DMS153 treated with DMSO at 0.1 percent for 48 hours (cell line): Measurements from ENCODE around the gene EGFR.

Experiments
- DNase-seq: peaks from one replicate; lab custom pipeline; 2025; ENCODE audit not compliant: unreplicated experiment; lab: John Stamatoyannopoulos, UW

Gene EGFR

DNA sequence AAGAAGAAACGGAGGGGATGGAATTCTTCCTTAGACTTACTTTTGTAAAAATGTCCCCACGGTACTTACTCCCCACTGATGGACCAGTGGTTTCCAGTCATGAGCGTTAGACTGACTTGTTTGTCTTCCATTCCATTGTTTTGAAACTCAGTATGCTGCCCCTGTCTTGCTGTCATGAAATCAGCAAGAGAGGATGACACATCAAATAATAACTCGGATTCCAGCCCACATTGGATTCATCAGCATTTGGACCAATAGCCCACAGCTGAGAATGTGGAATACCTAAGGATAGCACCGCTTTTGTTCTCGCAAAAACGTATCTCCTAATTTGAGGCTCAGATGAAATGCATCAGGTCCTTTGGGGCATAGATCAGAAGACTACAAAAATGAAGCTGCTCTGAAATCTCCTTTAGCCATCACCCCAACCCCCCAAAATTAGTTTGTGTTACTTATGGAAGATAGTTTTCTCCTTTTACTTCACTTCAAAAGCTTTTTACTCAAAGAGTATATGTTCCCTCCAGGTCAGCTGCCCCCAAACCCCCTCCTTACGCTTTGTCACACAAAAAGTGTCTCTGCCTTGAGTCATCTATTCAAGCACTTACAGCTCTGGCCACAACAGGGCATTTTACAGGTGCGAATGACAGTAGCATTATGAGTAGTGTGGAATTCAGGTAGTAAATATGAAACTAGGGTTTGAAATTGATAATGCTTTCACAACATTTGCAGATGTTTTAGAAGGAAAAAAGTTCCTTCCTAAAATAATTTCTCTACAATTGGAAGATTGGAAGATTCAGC lies 187.6 kb downstream of the EGFR start:
- no peak for DNase-seq

DNA sequence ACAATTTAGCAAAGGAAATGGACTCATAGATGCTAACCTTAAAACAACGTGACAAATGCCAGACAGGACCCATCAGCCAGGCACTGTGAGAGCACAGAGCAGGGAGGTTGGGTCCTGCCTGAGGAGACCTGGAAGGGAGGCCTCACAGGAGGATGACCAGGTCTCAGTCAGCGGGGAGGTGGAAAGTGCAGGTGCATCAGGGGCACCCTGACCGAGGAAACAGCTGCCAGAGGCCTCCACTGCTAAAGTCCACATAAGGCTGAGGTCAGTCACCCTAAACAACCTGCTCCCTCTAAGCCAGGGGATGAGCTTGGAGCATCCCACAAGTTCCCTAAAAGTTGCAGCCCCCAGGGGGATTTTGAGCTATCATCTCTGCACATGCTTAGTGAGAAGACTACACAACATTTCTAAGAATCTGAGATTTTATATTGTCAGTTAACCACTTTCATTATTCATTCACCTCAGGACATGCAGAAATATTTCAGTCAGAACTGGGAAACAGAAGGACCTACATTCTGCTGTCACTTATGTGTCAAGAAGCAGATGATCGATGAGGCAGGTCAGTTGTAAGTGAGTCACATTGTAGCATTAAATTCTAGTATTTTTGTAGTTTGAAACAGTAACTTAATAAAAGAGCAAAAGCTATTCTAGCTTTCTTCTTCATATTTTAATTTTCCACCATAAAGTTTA lies 188.8 kb downstream of the EGFR start:
- DNase-seq: no peak

DNA sequence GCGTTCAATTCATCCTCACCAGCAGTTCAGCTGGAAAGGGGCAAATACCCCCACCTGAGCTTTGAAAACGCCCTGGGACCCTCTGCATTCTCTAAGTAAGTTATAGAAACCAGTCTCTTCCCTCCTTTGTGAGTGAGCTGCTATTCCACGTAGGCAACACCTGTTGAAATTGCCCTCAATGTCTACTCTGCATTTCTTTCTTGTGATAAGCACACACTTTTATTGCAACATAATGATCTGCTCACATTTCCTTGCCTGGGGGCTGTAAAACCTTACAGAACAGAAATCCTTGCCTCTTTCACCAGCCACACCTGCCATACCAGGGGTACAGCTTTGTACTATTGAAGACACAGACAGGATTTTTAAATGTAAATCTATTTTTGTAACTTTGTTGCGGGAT lies 190.5 kb downstream of the EGFR start:
- DNase-seq: no peak

DNA sequence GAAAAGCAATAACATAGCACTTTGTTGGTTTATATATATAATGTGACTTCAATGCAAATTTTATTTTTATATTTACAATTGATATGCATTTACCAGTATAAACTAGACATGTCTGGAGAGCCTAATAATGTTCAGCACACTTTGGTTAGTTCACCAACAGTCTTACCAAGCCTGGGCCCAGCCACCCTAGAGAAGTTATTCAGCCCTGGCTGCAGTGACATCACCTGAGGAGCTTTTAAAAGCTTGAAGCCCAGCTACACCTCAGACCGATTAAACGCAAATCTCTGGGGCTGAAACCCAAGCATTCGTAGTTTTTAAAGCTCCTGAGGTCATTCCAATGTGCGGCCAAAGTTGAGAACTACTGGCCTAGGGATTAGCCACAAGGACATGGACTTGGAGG lies 191.4 kb downstream of the EGFR start:
- DNase-seq: no peak

DNA sequence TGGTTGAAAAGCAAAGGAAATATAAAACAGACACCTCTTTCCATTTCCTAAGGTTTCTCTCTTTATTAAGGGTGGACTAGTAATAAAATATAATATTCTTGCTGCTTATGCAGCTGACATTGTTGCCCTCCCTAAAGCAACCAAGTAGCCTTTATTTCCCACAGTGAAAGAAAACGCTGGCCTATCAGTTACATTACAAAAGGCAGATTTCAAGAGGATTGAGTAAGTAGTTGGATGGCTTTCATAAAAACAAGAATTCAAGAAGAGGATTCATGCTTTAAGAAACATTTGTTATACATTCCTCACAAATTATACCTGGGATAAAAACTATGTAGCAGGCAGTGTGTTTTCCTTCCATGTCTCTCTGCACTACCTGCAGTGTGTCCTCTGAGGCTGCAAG lies 191.9 kb downstream of the EGFR start:
- no peak for DNase-seq

DNA sequence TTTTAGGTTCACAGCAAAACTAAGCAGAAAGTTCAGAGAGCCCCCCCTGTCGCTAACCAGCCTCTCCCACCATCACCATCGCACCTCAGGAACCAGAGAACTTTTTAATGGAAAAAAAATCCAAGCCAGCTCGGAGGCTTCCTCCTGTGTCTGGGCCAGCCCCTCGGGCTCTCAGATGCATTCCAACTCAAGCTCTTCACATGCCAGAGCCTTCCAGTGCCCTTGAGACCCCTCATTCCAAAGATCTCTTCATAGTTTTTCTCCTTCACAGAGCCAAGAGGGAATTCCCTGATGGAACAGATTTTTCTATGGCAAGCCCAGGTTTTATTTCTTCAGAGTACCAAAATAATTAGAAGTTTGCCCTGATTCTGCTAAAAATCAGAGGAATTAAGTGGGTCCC lies 192.9 kb downstream of the EGFR start:
- no peak for DNase-seq

DNA sequence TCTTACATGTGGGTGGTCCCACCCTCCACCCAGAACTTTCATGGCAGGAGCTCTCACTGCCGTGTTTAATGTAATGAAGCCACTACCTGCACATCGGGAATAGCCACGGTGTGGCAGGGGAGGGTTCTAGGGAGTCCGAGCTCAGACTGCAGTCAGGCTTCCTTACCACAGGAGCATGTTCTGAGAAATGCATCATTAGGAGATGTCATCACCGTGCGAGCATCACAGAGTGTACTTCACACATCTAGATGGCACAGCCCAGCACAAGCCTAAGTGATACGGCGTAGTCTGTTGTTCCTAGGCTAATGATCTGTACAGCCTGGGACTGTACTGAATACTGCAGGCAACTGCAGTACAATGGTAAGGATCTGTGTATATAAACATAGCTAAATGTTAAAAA lies 193.4 kb downstream of the EGFR start:
- DNase-seq: no peak

DNA sequence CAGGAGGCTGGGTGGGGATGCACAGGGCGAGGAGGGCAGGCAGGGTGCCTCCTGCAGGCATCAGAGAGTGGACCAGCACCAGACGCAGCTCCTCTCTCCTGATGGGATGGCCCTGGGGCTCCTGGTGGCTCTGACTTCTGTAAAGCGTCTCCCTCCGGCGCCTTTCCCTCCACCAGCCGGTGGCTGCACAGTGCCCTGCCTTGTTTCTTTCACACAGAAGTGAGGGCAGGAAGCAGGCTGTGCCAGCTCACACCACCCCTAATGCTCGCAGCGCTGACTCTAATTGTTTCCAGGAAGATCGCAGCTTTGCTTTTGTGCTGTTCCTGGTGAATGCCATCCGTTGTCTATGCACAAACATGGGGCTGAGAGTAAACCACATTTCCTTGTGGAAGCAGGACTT lies 194.0 kb downstream of the EGFR start:
- peak; percentile 23 for DNase-seq

DNA sequence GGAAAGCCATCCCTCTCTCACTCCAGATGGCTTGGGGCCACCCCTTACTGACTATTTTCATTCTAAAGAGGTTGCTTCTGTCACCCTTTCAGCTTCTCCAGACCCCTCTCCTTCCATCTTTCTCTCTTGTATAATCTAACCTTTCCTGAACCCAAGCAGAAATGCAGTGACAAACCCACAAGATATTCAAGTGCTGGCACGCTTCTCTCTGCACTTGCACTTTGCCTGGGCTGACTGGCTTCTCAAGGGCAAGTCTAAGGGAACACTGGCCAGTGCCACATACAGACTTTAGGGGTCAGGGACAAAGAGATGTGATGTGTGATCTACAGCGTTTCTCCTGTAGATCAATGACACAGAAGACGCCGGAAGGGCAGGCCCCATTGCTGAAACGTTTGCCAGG lies 195.9 kb downstream of the EGFR start:
- DNase-seq: no peak

DNA sequence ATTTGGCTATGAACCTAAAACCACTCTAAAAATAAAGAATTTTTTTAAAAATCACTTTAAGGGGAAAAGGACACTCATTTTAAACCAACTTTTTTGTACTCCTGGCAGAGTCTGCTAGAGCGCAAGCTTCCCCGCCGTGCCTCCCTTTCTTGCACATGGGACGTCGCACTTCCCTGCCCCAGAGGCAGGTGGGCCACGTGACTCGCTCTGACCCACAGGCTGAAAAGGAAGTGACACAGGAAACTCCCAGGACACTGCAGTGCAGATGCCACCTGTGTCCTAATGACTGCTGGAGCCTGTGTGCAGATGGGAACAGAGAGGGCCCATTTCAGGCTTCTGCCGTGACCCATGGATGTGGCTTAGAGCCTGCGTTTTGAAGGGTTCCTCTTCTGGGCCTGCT lies 204.2 kb downstream of the EGFR start:
- no peak for DNase-seq

DNA sequence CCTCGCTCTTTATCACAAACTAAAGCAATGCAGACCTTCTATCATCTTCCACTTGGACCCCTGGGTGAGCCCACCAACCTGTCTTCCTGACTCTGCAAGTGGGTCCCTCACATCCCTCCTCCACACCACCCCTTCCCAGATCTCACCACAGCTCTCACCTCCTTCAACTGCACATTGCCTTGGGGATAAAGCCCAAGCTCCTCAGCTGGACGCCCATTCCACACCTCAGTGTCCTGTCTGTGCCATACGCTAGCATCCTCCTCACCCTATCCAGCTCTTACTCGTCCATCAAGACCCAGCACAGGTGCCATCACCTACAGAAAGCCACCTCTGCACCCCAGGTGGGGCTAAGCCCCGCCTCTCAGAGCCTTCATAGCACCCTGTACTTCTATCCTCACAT lies 205.3 kb downstream of the EGFR start:
- no peak for DNase-seq

DNA sequence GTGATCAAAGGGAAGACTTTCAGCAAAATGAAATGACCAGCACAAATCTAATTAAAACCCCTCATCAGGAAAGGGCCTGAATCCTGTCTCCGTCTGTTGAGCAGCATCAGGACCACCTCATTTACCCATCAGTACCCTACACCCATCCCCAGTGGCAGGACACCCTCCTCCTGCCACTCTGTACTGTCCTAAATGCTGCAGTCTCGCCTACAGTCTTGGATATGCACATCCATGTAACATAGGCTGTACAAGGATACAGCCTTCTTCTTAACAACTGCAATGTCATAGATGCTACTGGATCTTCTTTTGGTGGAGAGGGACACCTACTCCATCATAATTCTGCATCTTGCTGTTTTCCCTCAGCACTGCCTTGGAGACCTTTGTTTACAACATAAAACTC lies 206.0 kb downstream of the EGFR start:
- DNase-seq: no peak

DNA sequence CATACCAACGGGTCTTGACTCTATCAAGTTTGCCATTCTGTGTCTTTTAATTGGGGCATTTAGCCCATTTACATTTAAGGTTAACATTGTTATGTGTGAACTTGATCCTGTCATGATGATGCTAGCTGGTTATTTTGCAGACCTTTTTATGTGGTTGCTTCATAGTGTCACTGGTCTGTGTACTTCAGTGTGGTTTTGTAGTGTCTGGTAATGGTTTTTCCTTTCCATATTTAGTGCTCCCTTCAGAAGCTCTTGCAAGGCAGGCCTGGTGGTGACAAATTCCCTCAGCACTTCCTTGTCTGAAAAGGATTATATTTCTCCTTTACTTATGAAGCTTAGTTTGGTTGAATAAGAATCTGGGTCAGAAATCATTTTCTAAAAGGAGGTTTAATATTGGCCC lies 211.2 kb downstream of the EGFR start:
- DNase-seq: no peak

DNA sequence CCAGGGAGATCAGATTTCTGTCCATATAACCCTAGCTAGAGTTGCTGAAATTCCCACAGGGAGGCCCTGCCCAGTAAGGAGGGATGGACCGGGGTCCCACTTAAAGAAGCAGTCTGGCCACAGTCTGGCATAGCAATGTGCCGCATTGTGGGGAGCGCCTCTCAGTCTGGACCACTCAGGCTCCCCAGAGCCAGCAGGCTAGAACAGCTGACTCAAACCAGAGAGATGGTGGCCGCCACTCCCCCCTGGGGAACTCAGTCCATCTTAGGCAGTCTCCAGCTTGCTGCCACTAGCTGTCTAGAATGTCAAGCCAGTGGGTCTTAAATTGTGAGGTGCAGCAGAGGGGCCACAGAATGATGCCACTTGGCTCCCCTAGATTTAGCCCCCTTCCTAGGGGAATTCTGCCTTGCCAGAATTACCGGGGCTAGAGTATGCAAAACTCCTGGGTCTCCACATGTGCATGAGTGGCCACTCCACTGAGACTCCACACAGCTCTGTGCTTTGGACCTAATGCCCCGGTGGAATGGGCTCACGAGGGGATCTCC lies 213.0 kb downstream of the EGFR start:
- DNase-seq: no peak

DNA sequence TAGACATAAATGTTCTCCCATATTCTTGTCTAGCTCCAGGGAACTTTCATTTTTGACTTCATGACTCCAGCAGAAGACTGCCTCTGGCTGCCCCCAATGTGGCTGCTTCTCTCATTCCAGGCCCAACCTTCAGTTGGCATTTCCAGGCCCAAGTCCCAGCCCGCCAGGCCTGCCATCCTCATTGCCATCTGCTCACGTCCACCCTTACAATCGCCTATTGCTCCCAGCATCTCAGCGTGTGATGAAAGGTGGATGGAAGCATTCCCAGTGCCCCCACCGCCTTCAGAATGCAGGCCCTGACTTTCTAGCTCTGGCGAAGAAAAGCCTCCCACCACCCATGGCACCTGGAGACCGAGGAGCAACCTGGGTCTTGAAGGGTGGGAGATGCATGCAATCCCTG lies 214.2 kb downstream of the EGFR start:
- no peak for DNase-seq

DNA sequence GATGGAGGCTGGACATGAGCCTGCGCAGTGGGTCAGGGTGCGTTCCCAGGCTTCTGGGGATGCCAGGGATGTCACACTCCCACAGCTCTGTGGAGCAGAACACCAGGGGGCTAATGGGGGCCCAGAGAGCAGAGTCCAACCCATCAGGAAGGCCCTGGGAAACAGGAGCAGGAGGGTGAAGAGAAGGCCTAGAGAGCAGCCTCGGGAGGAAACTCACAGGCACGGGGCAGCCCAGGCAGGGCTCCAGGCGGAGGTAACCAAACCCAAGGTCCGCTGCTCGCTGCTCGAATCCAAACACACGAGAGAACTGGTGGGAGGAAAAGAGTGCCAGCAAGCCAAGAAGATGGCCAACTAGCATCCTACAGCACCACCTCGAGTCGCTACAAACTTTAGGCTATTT lies 215.6 kb downstream of the EGFR start:
- DNase-seq: no peak

DNA sequence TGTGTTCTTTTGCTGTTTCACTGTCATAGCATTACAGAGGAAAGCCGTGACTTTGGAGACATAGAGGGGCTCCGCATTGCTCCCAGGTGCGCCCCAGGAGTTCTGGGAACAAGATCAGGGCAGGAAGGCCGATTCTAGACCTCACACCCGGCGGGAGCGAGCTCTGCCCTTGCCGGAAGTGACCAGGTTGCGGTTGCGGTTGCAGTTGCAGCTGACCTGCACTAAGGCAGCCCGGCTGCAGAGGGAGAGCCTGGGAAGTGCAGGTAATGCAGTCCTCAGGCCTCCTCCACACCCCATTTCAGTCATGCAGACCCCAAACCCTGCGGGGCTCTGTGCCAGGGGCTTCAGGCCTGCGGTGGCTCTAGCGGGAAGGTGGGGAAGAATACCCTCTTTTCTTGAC lies 216.3 kb downstream of the EGFR start:
- no peak for DNase-seq

DNA sequence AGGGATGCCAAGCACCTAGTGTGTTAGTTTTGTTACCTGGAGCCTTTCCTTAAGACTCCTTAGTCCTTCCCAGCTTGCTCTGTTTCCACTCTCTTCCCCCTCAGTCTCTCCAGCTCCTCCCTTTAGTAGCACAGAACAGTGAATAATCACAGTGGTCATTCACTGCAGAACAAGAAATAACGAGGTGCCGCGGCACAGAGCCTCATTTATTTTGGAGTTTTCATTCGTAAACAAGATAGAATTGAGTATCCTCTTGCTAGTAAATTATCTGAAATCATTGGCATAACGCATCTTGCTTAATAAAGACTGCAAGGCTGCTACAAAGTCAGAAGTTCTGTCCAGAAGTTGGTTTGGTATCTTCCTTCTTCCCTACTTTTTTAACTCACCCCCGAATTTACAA lies 217.0 kb downstream of the EGFR start:
- DNase-seq: no peak

DNA sequence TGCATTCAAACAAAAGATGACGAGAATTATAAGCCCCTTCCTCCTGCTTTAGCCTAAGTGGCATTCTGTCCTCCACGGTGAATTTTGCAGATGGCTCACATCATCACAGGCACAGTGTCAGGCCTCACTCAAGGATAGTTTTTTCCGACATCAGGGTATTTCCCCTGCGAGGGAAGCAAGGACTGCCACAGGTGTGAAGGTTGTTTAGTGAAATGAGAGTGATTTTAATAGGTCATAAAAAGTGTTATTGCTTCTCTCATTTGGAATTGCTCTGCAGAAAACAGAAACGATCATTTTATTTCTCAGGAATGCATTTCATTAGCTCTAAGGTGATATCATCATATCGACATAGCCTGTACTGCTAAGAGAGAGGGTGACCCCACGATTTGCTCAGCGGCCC lies 217.7 kb downstream of the EGFR start:
- DNase-seq: no peak

DNA sequence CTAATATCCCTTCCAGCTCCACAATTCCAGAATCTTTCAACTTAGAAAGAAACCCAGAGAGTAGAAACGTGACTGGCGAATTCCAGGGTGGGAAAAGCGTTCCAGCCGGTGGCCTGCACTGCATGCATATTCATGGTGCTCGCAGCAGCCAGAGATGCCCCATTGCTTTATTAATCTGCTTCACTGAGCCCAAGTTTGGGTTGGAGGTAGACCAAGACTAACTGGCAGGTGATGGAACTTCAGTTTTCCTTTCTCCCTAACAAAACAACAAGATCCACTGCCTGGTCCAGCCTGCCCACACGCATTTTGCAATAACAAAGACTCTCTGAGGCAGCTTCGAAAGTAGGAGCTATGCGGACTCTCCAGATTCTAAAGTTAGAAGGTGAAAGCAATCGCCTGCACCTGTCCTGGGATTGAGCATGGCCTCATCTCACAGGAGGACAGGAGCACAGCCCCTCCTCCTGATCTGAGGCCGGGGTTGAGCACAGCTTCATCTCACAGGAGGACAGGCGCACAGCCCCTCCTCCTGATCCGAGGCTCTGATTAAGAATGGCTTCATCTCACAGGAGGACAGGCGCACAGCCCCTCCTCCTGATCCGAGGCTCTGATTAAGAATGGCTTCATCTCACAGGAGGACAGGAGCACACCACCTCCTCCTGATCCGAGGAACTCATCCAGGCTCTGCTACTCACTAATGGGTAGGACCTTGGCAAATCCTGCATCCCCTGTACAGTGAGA lies 218.5 kb downstream of the EGFR start:
- no peak for DNase-seq

DNA sequence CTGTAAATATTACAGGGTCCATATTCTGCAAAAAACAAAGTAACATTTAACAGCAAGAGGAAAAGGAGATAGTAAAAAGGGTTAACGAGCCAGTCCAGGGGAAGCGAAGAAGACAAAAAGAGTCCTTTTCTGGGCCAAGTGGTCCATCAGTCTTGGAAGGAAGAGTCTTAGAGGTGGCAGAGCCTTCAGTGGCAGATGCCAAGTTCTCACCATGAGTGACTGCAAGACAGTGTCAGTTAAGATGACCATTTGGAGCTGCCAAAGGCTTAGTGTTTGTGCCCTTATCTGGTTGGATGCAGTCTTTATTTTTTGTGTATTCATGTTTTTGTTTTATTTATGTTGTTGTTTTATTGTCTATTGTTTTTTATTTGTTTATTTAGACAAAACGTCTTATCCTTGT lies 220.6 kb downstream of the EGFR start:
- DNase-seq: no peak
